Activated B cell treated with CpG ODN at 0.5 μM for 24 hours (primary cell): ENCODE measurements around the gene INPP4B. TPM values are rescaled to one million over a fixed set of nuclear protein-coding genes. Genes with fewer than 3 reads are reported as not detected.

ENCODE experiments used
- ATAC-seq: fragments of 200-7000 bp; cut with Tn5 transposase; one replicate; pipeline ENCODE4 v1.10.0; 2021; ENCODE audit warnings: low read depth, mild to moderate bottlenecking, moderate library complexity
- CTCF ChIA-PET: fragments of 350-600 bp; sonication (Branson Sonifier 250); formaldehyde crosslinking; loops from one replicate; lab custom pipeline; 2021; ENCODE audit warnings: antibody characterized with exemption; lab: Charles Lee
- POLR2A ChIA-PET: fragments of 350-600 bp; sonication (Branson Sonifier 250); formaldehyde crosslinking; loops from one replicate; lab custom pipeline; 2021; ENCODE audit warnings: antibody characterized with exemption; lab: Charles Lee
- DNase-seq: peaks from one replicate; pipeline ENCODE4 v3.0.0; 2022
- H3K27ac Mint-ChIP-seq: one replicate; pipeline ENCODE4 v1.8.0; 2020; ENCODE audit warnings: mixed read lengths
- H3K27me3 Mint-ChIP-seq: one replicate; pipeline ENCODE4 v1.8.0; 2021; ENCODE audit warnings: mixed read lengths
- H3K36me3 Mint-ChIP-seq: one replicate; pipeline ENCODE4 v1.8.0; 2021; ENCODE audit warnings: low read depth, mixed read lengths
- H3K4me1 Mint-ChIP-seq: one replicate; pipeline ENCODE4 v1.8.0; 2021; ENCODE audit warnings: mixed read lengths
- H3K4me3 Mint-ChIP-seq: one replicate; pipeline ENCODE4 v1.8.0; 2020; ENCODE audit warnings: mild to moderate bottlenecking, mixed read lengths
- H3K9me3 Mint-ChIP-seq: one replicate; pipeline ENCODE4 v1.8.0; 2020; ENCODE audit warnings: mixed read lengths
- CTCF ChIP-seq: fragments of 200-600 bp; IDR thresholded peaks from one replicate; pipeline ENCODE4 v1.8.0; 2022; ENCODE audit warnings: antibody characterized with exemption, mild to moderate bottlenecking
- intact Hi-C: fragments of 100-400 bp; cut with micrococcal nuclease; formaldehyde crosslinking; loops from one replicate; pipeline ENCODE4 v1.15.1; 2024
- total RNA-seq: library from RNA; stranded (reverse); gene quantifications from 2 replicates; pipeline ENCODE4 v1.2.3, GENCODE V29; 2022

Gene INPP4B
- total RNA-seq, 1 donor from 2014 or later = 0.11 TPM

GRCh38 chr4:142091691-142092182 is 754.4 kb downstream of the INPP4B start:
- H3K4me3 Mint-ChIP-seq = no peak overlapping the region
- DNase-seq = no peak
- ChIA-PET CTCF (interaction anchor here (1.1 kb wide), 1 partner anchor 10 kb away, joined by 4 read pairs; no protein-coding TSS in a partner anchor), POLR2A (no interaction called here)
- no peaks in the 10 kb centered on the region for H3K4me1 Mint-ChIP-seq
- no peaks in the 10 kb centered on the region for H3K36me3 Mint-ChIP-seq
- no peak for ATAC-seq
- H3K27ac Mint-ChIP-seq = no peak overlapping the region
- TF ChIP-seq CTCF = no peak
- no peaks in the 10 kb centered on the region for H3K27me3 Mint-ChIP-seq
- H3K9me3 Mint-ChIP-seq = no peaks in the 10 kb centered on the region
- intact Hi-C loops = no loop called here

GRCh38 chr4:142091085-142091513 is 755.0 kb downstream of the INPP4B start:
- no peak for ATAC-seq

GRCh38 chr4:142088906-142089305 is 757.2 kb downstream of the INPP4B start:
- no peaks in the 10 kb centered on the region for H3K4me1 Mint-ChIP-seq
- CTCF ChIA-PET = no interaction called here
- H3K27ac Mint-ChIP-seq = no peak overlapping the region
- H3K9me3 Mint-ChIP-seq = no peaks in the 10 kb centered on the region
- H3K4me3 Mint-ChIP-seq = no peak overlapping the region
- POLR2A ChIA-PET = no interaction called here
- no peak for TF ChIP-seq CTCF
- H3K36me3 Mint-ChIP-seq = no peaks in the 10 kb centered on the region
- DNase-seq = no peak
- intact Hi-C loops = no loop called here
- H3K27me3 Mint-ChIP-seq = no peaks in the 10 kb centered on the region
- no peak for ATAC-seq

More at GRCh38 chr4:142091085-142091513, 755.0 kb downstream of the INPP4B start:
- ChIA-PET CTCF (interaction anchor here (1.1 kb wide), 1 partner anchor 11 kb away, joined by 4 read pairs; no protein-coding TSS in a partner anchor), POLR2A (no interaction called here)
- no peak overlapping the region for H3K27ac Mint-ChIP-seq
- H3K9me3 Mint-ChIP-seq = no peaks in the 10 kb centered on the region
- no peak for TF ChIP-seq CTCF
- intact Hi-C loops = no loop called here
- H3K27me3 Mint-ChIP-seq = no peaks in the 10 kb centered on the region
- no peaks in the 10 kb centered on the region for H3K4me1 Mint-ChIP-seq
- H3K36me3 Mint-ChIP-seq = no peaks in the 10 kb centered on the region
- no peak for DNase-seq
- no peak overlapping the region for H3K4me3 Mint-ChIP-seq

GRCh38 chr4:142085513-142086292 is 760.4 kb downstream of the INPP4B start:
- POLR2A ChIA-PET = no interaction called here
- no peaks in the 10 kb centered on the region for H3K4me1 Mint-ChIP-seq
- no peak overlapping the region for H3K27ac Mint-ChIP-seq
- no peak for ATAC-seq
- TF ChIP-seq CTCF = no peak
- intact Hi-C loops = no loop called here
- no peaks in the 10 kb centered on the region for H3K9me3 Mint-ChIP-seq
- CTCF ChIA-PET = no interaction called here
- no peaks in the 10 kb centered on the region for H3K27me3 Mint-ChIP-seq
- H3K4me3 Mint-ChIP-seq = no peak overlapping the region
- no peak for DNase-seq
- H3K36me3 Mint-ChIP-seq = no peaks in the 10 kb centered on the region

GRCh38 chr4:142083264-142083663 is 762.8 kb downstream of the INPP4B start:
- no peak for ATAC-seq
- no peak overlapping the region for H3K27ac Mint-ChIP-seq

More at GRCh38 chr4:142083264-142083663, 762.8 kb downstream of the INPP4B start:
- TF ChIP-seq CTCF = no peak
- DNase-seq = no peak
- intact Hi-C loops = no loop called here
- H3K4me3 Mint-ChIP-seq = no peak overlapping the region
- no peaks in the 10 kb centered on the region for H3K4me1 Mint-ChIP-seq
- H3K9me3 Mint-ChIP-seq = no peaks in the 10 kb centered on the region
- POLR2A ChIA-PET = no interaction called here
- CTCF ChIA-PET = no interaction called here
- H3K27me3 Mint-ChIP-seq = no peaks in the 10 kb centered on the region
- H3K36me3 Mint-ChIP-seq = no peaks in the 10 kb centered on the region
